BLaER1 treated with 17β-estradiol and CSF1 and Interleukin-3, amounts not matched to agents 10 nM and 100 nM (cell line): ENCODE results near the gene PDE11A.

Source experiments
- H3K27ac ChIP-seq, 11 experiments: shearing (Covaris generic); formaldehyde crosslinking; 2 replicates each; pipeline ENCODE4 v1.8.1; 2022
- H3K27me3 ChIP-seq, 11 experiments: shearing (Covaris generic); formaldehyde crosslinking; 2 replicates each; pipeline ENCODE4 v1.8.1; 2022
- H3K36me3 ChIP-seq, 11 experiments: shearing (Covaris generic); formaldehyde crosslinking; 2 replicates each; pipeline ENCODE4 v1.8.1; 2022
- H3K4me1 ChIP-seq, 10 experiments: shearing (Covaris generic); formaldehyde crosslinking; 2 replicates each; pipeline ENCODE4 v1.8.1; 2022
- H3K4me2 ChIP-seq, 11 experiments: shearing (Covaris generic); formaldehyde crosslinking; 2 replicates each; pipeline ENCODE4 v1.8.1; 2022
- H3K4me3 ChIP-seq, 10 experiments: shearing (Covaris generic); formaldehyde crosslinking; 2 replicates each; pipeline ENCODE4 v1.8.1; 2022
- H3K9ac ChIP-seq, 11 experiments: shearing (Covaris generic); formaldehyde crosslinking; 2 replicates each; pipeline ENCODE4 v1.8.1; 2022
- H3K9me3 ChIP-seq, 11 experiments: shearing (Covaris generic); formaldehyde crosslinking; replicated peaks in 1 of 11; 2 replicates each; pipeline ENCODE4 v1.8.1; 2022
- H4K20me1 ChIP-seq, 11 experiments: shearing (Covaris generic); formaldehyde crosslinking; 2 replicates each; pipeline ENCODE4 v1.8.1; 2022
- Cebpa-rat ChIP-seq, 11 experiments: shearing (Covaris generic); IDR thresholded peaks; 2 replicates each; pipeline ENCODE4 v1.8.1; 2022

Gene PDE11A

GRCh38 chr2:177783835-177784744, 288.5 kb downstream of the PDE11A start:
- peaks cover 14 to 31% (median 26%) of the 10 kb centered on the region in 10 experiments for H3K4me1 ChIP-seq
- H3K27ac ChIP-seq = peak overlapping the region in 9 of 11 experiments; percentile 12 to 80 (median 70); a peak in 17 of 22 replicates
- H3K36me3 ChIP-seq = no peaks in the 10 kb centered on the region
- peak overlapping the region; percentile 9 to 69 (median 41); a peak in 19 of 22 replicates for H3K4me2 ChIP-seq
- no peaks in the 10 kb centered on the region for H4K20me1 ChIP-seq
- no peaks in the 10 kb centered on the region for H3K27me3 ChIP-seq
- H3K9ac ChIP-seq = peak overlapping the region in 4 of 11 experiments; percentile 28 to 56 (median 44); a peak in 7 of 22 replicates
- 0 out of 22 replicates have a peak, but pooled peaks of 2 of the 11 experiments have one; percentile 22 to 28 for TF ChIP-seq Cebpa-rat (IDR thresholded peaks at IDR 0.05)
- peaks cover 0 to 8% (median 0%) of the 10 kb centered on the region in 11 experiments; a peak in 7 of 22 replicates for H3K9me3 ChIP-seq
- no peak overlapping the region for H3K4me3 ChIP-seq

GRCh38 chr2:177783091-177783490, 289.5 kb downstream of the PDE11A start:
- no peak overlapping the region for H3K4me3 ChIP-seq
- peak overlapping the region in 7 of 11 experiments; percentile 37 to 69 (median 49); a peak in 12 of 22 replicates for H3K4me2 ChIP-seq
- H4K20me1 ChIP-seq = no peaks in the 10 kb centered on the region
- no peak for TF ChIP-seq Cebpa-rat (IDR thresholded peaks at IDR 0.05)
- peak overlapping the region in 7 of 11 experiments; percentile 61 to 80 (median 73); a peak in 11 of 22 replicates for H3K27ac ChIP-seq
- peaks cover 14 to 31% (median 26%) of the 10 kb centered on the region in 10 experiments for H3K4me1 ChIP-seq
- no peaks in the 10 kb centered on the region for H3K36me3 ChIP-seq
- H3K9ac ChIP-seq = no peak overlapping the region
- peaks cover 0 to 8% (median 0%) of the 10 kb centered on the region in 11 experiments; a peak in 7 of 22 replicates for H3K9me3 ChIP-seq
- H3K27me3 ChIP-seq = no peaks in the 10 kb centered on the region

- no peaks in the 10 kb centered on the region for H3K27me3 ChIP-seq
Observed at GRCh38 chr2:177782613-177783012, 290.0 kb downstream of the PDE11A start.

DNA sequence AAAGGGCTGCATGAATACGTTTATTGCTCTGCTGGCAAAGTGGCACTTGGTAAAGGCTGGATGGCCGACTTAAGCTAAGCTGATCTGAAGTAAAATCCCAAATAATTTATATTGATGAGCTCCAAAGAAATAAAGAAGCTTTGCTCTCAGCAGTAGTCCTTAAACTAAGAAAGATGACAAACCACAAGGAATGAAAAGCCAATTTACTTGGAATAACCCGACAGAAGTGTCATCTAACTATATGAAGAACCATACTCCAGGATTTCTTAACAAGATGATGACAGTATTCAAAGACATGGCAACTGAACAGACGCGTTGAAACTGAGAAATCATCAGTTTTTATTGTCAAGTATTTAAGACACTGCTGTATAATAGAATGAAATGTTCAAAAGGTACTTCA, 294.1 kb downstream of the PDE11A start:
- Histone ChIP-seq H3K27me3 (no peaks in the 10 kb centered on the region), H3K36me3 (no peaks in the 10 kb centered on the region), H3K27ac (no peak overlapping the region), H3K9ac (no peak overlapping the region), H4K20me1 (no peaks in the 10 kb centered on the region), H3K4me1 (peaks cover 2 to 15% (median 12%) of the 10 kb centered on the region in 10 experiments; a peak in 17 of 20 replicates), H3K9me3 (peaks cover 12 to 24% (median 19%) of the 10 kb centered on the region in 11 experiments; a peak in 21 of 22 replicates), H3K4me2 (no peak overlapping the region), H3K4me3 (no peak overlapping the region)
- TF ChIP-seq Cebpa-rat (IDR thresholded peaks at IDR 0.05) = no peak

More at GRCh38 chr2:177782613-177783012, 290.0 kb downstream of the PDE11A start:
- H3K4me2 ChIP-seq = peak overlapping the region in 7 of 11 experiments; percentile 6 to 69 (median 49); a peak in 9 of 22 replicates
- H3K36me3 ChIP-seq = no peaks in the 10 kb centered on the region
- peaks cover 14 to 31% (median 26%) of the 10 kb centered on the region in 10 experiments for H3K4me1 ChIP-seq
- TF ChIP-seq Cebpa-rat (IDR thresholded peaks at IDR 0.05) = no peak
- peaks cover 0 to 8% (median 0%) of the 10 kb centered on the region in 11 experiments; a peak in 7 of 22 replicates for H3K9me3 ChIP-seq
- H3K27ac ChIP-seq = peak overlapping the region in 5 of 11 experiments; percentile 69 to 80 (median 76); a peak in 7 of 22 replicates
- no peak overlapping the region for H3K4me3 ChIP-seq
- H4K20me1 ChIP-seq = no peaks in the 10 kb centered on the region
- H3K9ac ChIP-seq = no peak overlapping the region

DNA sequence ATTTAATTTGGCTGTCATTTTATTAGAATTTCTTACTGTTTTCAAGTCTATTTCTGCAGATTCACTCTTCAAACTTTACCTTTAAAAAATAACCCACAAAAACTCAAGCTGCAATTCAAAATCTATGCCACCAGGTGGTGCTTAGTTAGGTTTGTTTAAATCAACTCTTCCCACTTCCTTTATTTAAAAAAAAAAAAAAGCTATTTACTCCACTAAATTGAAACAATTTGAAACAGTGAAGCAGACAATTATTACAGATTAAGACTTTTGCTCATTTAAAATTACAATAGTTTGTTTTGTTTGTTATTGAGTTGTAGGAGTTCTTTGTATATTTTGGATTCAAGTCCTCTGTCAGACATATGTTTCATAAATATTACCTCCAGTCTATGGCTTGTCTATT, 300.0 kb downstream of the PDE11A start:
- 0 out of 20 replicates have a peak, but pooled peaks cover 0 to 3% (median 0%) of the 10 kb centered on the region in 10 experiments for H3K4me1 ChIP-seq
- H3K27ac ChIP-seq = no peak overlapping the region
- H3K36me3 ChIP-seq = no peaks in the 10 kb centered on the region
- no peak overlapping the region for H3K4me3 ChIP-seq
- H4K20me1 ChIP-seq = no peaks in the 10 kb centered on the region
- TF ChIP-seq Cebpa-rat (IDR thresholded peaks at IDR 0.05) = no peak
- H3K9me3 ChIP-seq = peaks cover 12 to 24% (median 20%) of the 10 kb centered on the region in 11 experiments; a peak in 21 of 22 replicates
- no peak overlapping the region for H3K9ac ChIP-seq
- H3K27me3 ChIP-seq = no peaks in the 10 kb centered on the region
- no peak overlapping the region for H3K4me2 ChIP-seq

- Histone ChIP-seq H3K9me3 (peaks cover 12 to 24% (median 20%) of the 10 kb centered on the region in 11 experiments; a peak in 21 of 22 replicates), H3K36me3 (no peaks in the 10 kb centered on the region), H3K4me2 (no peak overlapping the region), H3K9ac (no peak overlapping the region), H3K27me3 (no peaks in the 10 kb centered on the region), H3K4me3 (no peak overlapping the region), H4K20me1 (no peaks in the 10 kb centered on the region), H3K27ac (no peak overlapping the region), H3K4me1 (no peaks in the 10 kb centered on the region)
- no peak for TF ChIP-seq Cebpa-rat (IDR thresholded peaks at IDR 0.05)
Observed at GRCh38 chr2:177771191-177771590, 301.4 kb downstream of the PDE11A start.

DNA sequence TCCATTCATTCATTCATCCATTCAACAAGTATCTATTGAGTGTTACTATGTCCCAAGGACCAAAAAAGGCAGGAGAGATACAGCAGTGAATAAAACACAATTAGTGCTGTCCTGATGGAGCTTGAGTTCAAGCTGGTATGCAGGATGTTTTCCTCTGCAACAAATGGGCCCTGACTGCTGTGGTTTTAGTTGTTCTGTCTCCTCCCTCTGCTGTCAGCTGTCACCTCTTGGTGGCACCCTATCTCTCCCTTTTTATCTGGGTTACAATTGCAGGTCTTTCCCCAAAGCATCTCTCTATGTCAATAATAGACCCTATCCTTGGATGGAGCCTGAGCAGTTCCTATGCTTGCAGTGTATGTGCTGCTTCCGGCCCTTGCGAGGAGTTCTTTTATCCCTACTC, 304.8 kb downstream of the PDE11A start:
- peaks cover 0 to 8% (median 0%) of the 10 kb centered on the region in 11 experiments; a peak in 4 of 22 replicates for H3K27me3 ChIP-seq
- no peak overlapping the region for H3K9ac ChIP-seq
- no peak for TF ChIP-seq Cebpa-rat (IDR thresholded peaks at IDR 0.05)
- no peaks in the 10 kb centered on the region for H3K9me3 ChIP-seq
- H3K36me3 ChIP-seq = no peaks in the 10 kb centered on the region
- no peak overlapping the region for H3K4me2 ChIP-seq
- H3K4me1 ChIP-seq = peaks cover 8 to 12% (median 9%) of the 10 kb centered on the region in 10 experiments; a peak in 19 of 20 replicates
- no peak overlapping the region for H3K27ac ChIP-seq
- H4K20me1 ChIP-seq = no peaks in the 10 kb centered on the region
- no peak overlapping the region for H3K4me3 ChIP-seq

DNA sequence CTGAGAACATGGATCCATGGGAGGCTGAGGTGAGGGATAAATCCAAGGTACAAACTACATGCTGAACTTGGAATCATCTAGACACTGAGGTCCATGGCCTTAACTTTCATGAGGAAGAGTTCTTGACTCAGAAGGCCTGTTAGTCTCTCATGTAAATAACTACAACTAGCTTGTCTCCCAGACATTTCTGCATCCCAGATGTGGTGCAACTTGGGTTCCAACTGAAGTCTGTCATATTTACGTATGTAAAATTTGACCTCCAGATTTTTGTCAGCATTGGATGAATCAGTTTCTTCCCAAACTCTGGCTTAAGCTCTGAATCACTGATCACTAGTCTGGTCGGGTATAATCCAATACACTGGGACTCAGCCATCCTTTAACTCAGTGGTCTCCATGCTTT, 306.9 kb downstream of the PDE11A start:
- Histone ChIP-seq H3K4me3 (no peak overlapping the region), H3K36me3 (no peaks in the 10 kb centered on the region), H3K27ac (no peak overlapping the region), H3K4me1 (peaks cover 10 to 19% (median 15%) of the 10 kb centered on the region in 10 experiments; a peak in 19 of 20 replicates), H3K27me3 (peaks cover 0 to 13% (median 0%) of the 10 kb centered on the region in 11 experiments; a peak in 5 of 22 replicates), H4K20me1 (no peaks in the 10 kb centered on the region), H3K9me3 (no peaks in the 10 kb centered on the region), H3K4me2 (no peak overlapping the region), H3K9ac (no peak overlapping the region)
- TF ChIP-seq Cebpa-rat (IDR thresholded peaks at IDR 0.05) = no peak
